Neural progenitor cell (in vitro differentiated cells): ENCODE data around the gene KMT2C. TPM values are rescaled to one million over a fixed set of nuclear protein-coding genes. Genes with fewer than 3 reads are reported as not detected.
"Not testable (repeated sequence)": the region's sequence is repeated elsewhere in the genome, so short reads cannot be mapped to it uniquely, and the experiment has no call there.

Experiments
- DNase-seq: peaks from one replicate; pipeline ENCODE4 v3.0.0-alpha.2; 2016; ENCODE audit warnings: low spot score
- H2AFZ ChIP-seq: fragments of 200-600 bp; sonication (generic); replicated peaks from 2 replicates; pipeline ENCODE4 v1.6.1; 2016; ENCODE audit warnings: antibody characterized with exemption
- H3F3A ChIP-seq: fragments of 200-600 bp; sonication (generic); 2 replicates; pipeline ENCODE4 v1.6.1; 2016; ENCODE audit warnings: antibody characterized with exemption, low read depth
- H3K27ac ChIP-seq: fragments of 200-600 bp; sonication (generic); 2 replicates; pipeline ENCODE4 v1.5.1; 2016; ENCODE audit warnings: mild to moderate bottlenecking
- H3K27me3 ChIP-seq: fragments of 200-600 bp; sonication (generic); 2 replicates; pipeline ENCODE4 v1.6.1; 2016; ENCODE audit warnings: mild to moderate bottlenecking, moderate library complexity
- H3K36me3 ChIP-seq: fragments of 200-600 bp; sonication (generic); 2 replicates; pipeline ENCODE4 v1.5.1; 2016
- H3K4me1 ChIP-seq: fragments of 200-600 bp; sonication (generic); 2 replicates; pipeline ENCODE4 v1.6.1; 2016; ENCODE audit warnings: mixed run types
- H3K4me2 ChIP-seq: fragments of 200-600 bp; sonication (generic); 2 replicates; pipeline ENCODE4 v1.6.1; 2016
- H3K4me3 ChIP-seq: fragments of 200-600 bp; sonication (generic); 2 replicates; pipeline ENCODE4 v1.5.1; 2016
- H3K79me2 ChIP-seq: fragments of 200-600 bp; sonication (generic); 2 replicates; pipeline ENCODE4 v1.6.1; 2016; ENCODE audit warnings: low read depth
- H3K9ac ChIP-seq: fragments of 200-600 bp; sonication (generic); 2 replicates; pipeline ENCODE4 v1.6.1; 2016
- H3K9me3 ChIP-seq: fragments of 200-600 bp; sonication (generic); 2 replicates; pipeline ENCODE4 v1.5.1; 2016; ENCODE audit warnings: low read depth
- H4K20me1 ChIP-seq: fragments of 200-600 bp; sonication (generic); 2 replicates; pipeline ENCODE4 v1.6.1; 2016; ENCODE audit warnings: low read depth
- H3K27ac Mint-ChIP-seq: 3 replicates; pipeline ENCODE4 v1.8.0; 2021; ENCODE audit warnings: mixed read lengths
- H3K27me3 Mint-ChIP-seq: 2 replicates; pipeline ENCODE4 v1.8.0; 2022; ENCODE audit warnings: low read depth, mild to moderate bottlenecking, inconsistent platforms, moderate library complexity, mixed read lengths; ENCODE audit not compliant: insufficient read depth
- H3K36me3 Mint-ChIP-seq: 3 replicates; pipeline ENCODE4 v1.8.0; 2021; ENCODE audit warnings: mixed read lengths
- H3K4me1 Mint-ChIP-seq: 3 replicates; pipeline ENCODE4 v1.8.0; 2021; ENCODE audit warnings: mixed read lengths
- H3K4me3 Mint-ChIP-seq: 3 replicates; pipeline ENCODE4 v1.8.0; 2021; ENCODE audit warnings: mild to moderate bottlenecking, moderate library complexity, mixed read lengths
- H3K9me3 Mint-ChIP-seq: 3 replicates; pipeline ENCODE4 v1.8.0; 2020; ENCODE audit warnings: mixed read lengths
- EZH2 ChIP-seq: fragments of 200-600 bp; sonication (generic); IDR thresholded peaks from 2 replicates; pipeline ENCODE4 v1.6.1; 2017; ENCODE audit warnings: antibody characterized with exemption, mild to moderate bottlenecking, moderate library complexity
- EZH2phosphoT487 ChIP-seq: fragments of 200-600 bp; sonication (generic); IDR thresholded peaks from 2 replicates; pipeline ENCODE4 v1.6.1; 2017; ENCODE audit warnings: antibody characterized with exemption
- total RNA-seq: library from RNA; depleted of rRNA; stranded (reverse); fragments of >200 nt; gene quantifications from 2 replicates; pipeline ENCODE4 v1.2.3, GENCODE V29; 2015; ENCODE audit warnings: low replicate concordance
- TF ChIP-seq, protein P1 (sequence below): fragments of 200-600 bp; sonication (generic); IDR thresholded peaks from 2 replicates; pipeline ENCODE4 v1.5.1; 2017; ENCODE audit warnings: antibody characterized with exemption, mild to moderate bottlenecking

The KMT2C gene
- total RNA-seq, 1 donor from 2014 or later: 26.4 TPM

DNA sequence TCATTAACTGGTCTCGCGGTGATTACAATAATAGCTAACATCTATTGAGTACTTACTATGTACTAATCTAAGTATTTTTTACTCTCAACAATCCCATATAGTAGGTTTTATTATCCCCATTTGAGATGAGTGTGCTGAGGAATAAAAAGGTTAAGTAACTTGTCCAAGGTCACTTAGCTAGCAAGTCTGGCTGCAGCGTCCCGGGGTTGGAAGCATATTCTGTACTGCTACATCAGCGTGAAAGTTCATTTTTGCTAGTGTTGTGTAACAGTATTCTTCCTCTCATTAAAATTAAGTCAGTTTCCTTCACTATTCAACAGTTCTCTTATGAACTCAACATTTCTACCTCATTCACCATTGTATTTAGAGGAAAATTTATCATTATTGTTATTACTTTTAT is 199.5 kb downstream of the KMT2C start:
- not testable (repeated sequence) for H3K27me3 Mint-ChIP-seq, H3K9me3 ChIP-seq, H3K27ac Mint-ChIP-seq, H3K9me3 Mint-ChIP-seq, H3K9ac ChIP-seq, H2AFZ ChIP-seq, H3K4me1 Mint-ChIP-seq, H3K27me3 ChIP-seq, H3F3A ChIP-seq, H3K4me1 ChIP-seq, H3K4me3 Mint-ChIP-seq, H3K79me2 ChIP-seq, H3K4me3 ChIP-seq, H4K20me1 ChIP-seq, DNase-seq, H3K4me2 ChIP-seq, H3K27ac ChIP-seq, H3K36me3 ChIP-seq
- H3K36me3 Mint-ChIP-seq: peaks cover 13% of the 10 kb centered on the region

DNA sequence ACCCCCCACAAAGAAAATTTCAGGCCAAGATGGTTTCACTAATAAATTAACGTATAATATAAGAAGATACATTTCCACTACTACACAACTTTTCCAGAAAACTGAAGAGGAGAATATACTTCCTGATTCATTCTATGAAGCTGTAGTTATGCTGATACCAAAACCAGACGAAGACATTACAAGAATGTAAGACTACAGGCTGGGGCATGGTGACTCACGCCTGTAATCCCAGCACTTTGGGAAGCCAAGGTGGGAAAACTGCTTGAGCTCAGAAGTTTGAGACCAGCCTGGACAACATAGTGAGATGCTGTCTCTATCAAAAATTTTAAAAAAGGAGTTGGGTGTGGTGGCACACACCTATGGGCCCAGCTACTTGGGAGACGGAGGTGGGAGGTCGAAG is 201.4 kb downstream of the KMT2C start:
- not testable (repeated sequence) for H3K79me2 ChIP-seq, H2AFZ ChIP-seq, H3K4me3 Mint-ChIP-seq, H3K27ac ChIP-seq, H3K4me1 ChIP-seq, H3K4me1 Mint-ChIP-seq, H3K27me3 Mint-ChIP-seq, H3K9me3 ChIP-seq, H3K9ac ChIP-seq, H3K4me2 ChIP-seq, H3K4me3 ChIP-seq, H3F3A ChIP-seq, DNase-seq, H4K20me1 ChIP-seq, H3K36me3 ChIP-seq, H3K27me3 ChIP-seq, H3K27ac Mint-ChIP-seq, H3K9me3 Mint-ChIP-seq
- peaks cover 14% of the 10 kb centered on the region for H3K36me3 Mint-ChIP-seq

DNA sequence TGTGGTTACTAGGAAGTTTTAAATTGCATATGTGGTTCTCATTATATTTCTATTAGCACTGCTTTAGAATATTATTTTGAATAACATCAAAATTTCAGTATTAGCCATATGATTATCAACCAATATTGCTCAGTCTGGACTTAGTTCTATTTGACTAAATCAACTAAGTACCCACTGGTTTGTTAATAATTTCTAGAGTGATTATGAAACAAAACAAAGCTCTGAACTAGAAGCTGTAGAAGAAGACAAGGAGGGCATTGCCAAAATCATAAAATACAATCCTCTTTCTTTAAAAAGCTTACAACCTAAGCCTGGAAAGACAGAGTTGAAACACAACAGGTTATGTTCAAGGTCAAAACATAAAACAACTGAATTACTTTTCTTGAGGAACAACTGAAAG is 204.7 kb downstream of the KMT2C start:
- Mint-ChIP-seq H3K27me3 (no peaks in the 10 kb centered on the region), H3K27ac (no peak overlapping the region), H3K36me3 (peaks cover 17% of the 10 kb centered on the region), H3K9me3 (no peaks in the 10 kb centered on the region), H3K4me3 (no peak overlapping the region), H3K4me1 (no peaks in the 10 kb centered on the region)
- Histone ChIP-seq H3K36me3 (peaks cover 13% of the 10 kb centered on the region), H3K4me2 (no peak overlapping the region), H3K9me3 (no peaks in the 10 kb centered on the region), H4K20me1 (no peaks in the 10 kb centered on the region), H3K27ac (no peak overlapping the region), H3K4me1 (no peaks in the 10 kb centered on the region), H3K4me3 (no peak overlapping the region), H3K9ac (no peak overlapping the region), H2AFZ (no peak overlapping the region), H3K27me3 (no peaks in the 10 kb centered on the region), H3K79me2 (no peaks in the 10 kb centered on the region), H3F3A (no peaks in the 10 kb centered on the region)
- no peak for DNase-seq
- TF ChIP-seq EZH2 (no peak), EZH2phosphoT487 (no peak)
- TF ChIP-seq, protein P1, sequence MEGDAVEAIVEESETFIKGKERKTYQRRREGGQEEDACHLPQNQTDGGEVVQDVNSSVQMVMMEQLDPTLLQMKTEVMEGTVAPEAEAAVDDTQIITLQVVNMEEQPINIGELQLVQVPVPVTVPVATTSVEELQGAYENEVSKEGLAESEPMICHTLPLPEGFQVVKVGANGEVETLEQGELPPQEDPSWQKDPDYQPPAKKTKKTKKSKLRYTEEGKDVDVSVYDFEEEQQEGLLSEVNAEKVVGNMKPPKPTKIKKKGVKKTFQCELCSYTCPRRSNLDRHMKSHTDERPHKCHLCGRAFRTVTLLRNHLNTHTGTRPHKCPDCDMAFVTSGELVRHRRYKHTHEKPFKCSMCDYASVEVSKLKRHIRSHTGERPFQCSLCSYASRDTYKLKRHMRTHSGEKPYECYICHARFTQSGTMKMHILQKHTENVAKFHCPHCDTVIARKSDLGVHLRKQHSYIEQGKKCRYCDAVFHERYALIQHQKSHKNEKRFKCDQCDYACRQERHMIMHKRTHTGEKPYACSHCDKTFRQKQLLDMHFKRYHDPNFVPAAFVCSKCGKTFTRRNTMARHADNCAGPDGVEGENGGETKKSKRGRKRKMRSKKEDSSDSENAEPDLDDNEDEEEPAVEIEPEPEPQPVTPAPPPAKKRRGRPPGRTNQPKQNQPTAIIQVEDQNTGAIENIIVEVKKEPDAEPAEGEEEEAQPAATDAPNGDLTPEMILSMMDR: no peak

DNA sequence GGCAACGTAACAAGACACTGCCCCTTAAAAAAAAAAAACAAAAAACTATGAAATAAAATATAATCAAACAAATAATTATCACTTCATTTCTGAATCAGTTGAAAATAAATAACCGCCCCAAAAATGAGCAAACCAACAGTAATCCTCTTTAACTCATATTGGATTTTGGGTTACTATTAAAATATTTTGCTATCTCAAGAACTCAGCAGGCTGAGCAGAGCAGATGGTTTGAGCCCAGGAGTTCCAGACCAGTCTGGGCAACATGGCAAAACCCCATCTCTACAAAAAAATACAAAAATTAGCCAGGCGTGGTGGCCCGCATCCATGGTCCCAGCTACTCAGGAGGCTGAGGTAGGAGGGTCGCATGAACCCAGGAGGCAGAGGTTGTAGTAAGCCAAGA is 216.2 kb downstream of the KMT2C start:
- H3K4me2 ChIP-seq, H3K79me2 ChIP-seq, H3K9ac ChIP-seq, H3K27me3 ChIP-seq, DNase-seq, H3K27me3 Mint-ChIP-seq, H2AFZ ChIP-seq, H3K4me1 ChIP-seq, H3K4me3 Mint-ChIP-seq, H3F3A ChIP-seq, H4K20me1 ChIP-seq, H3K27ac Mint-ChIP-seq, H3K4me1 Mint-ChIP-seq, H3K27ac ChIP-seq, H3K4me3 ChIP-seq, H3K9me3 Mint-ChIP-seq, H3K9me3 ChIP-seq, H3K36me3 ChIP-seq: not testable (repeated sequence)
- peaks cover 21% of the 10 kb centered on the region for H3K36me3 Mint-ChIP-seq

DNA sequence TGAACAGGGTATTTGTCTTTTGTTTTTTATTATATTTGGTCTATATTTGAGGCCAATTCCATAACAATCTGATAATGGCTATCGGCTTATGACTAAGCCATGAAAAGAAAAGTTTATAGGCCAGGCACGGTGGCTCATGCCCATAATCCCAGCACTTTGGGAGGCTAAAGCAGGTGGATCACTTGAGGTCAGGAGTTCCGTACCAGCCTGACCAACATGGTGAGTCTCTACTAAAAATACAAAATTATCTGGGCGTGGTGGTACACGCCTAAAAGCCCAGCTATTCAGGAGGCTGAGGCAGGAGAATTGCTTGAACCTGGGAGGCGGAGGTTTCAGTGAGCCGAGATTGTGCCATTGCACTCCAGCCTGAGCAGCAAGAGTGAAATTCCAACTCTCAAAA is 227.0 kb downstream of the KMT2C start:
- H3F3A ChIP-seq, H3K27ac Mint-ChIP-seq, H3K27me3 ChIP-seq, H3K4me3 ChIP-seq, H3K27me3 Mint-ChIP-seq, H3K27ac ChIP-seq, DNase-seq, H2AFZ ChIP-seq, H3K4me3 Mint-ChIP-seq, H3K4me1 ChIP-seq, H3K9ac ChIP-seq, H3K79me2 ChIP-seq, H3K9me3 ChIP-seq, H4K20me1 ChIP-seq, H3K4me2 ChIP-seq, H3K4me1 Mint-ChIP-seq, H3K36me3 ChIP-seq: not testable (repeated sequence)
- peaks cover 26% of the 10 kb centered on the region for H3K36me3 Mint-ChIP-seq
- peaks cover 10% of the 10 kb centered on the region for H3K9me3 Mint-ChIP-seq

DNA sequence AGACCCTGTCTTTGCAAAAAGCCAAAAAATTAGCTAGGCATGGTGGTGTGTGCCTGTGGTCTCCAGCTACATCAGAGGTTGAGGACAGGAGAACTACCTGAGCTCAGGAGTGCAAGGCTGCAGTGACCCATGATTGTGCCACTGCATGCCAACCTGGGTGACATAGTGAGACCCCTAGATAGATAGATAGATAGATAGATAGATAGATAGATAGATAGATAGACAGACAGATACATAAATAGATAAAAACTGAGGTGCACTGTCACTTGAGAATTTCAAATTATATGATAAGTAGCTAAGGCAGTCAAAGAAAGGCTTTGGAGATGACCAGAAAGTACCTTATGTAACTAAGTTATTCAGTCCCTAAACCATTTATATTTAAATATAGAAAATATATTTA is 231.4 kb downstream of the KMT2C start:
- H3K4me3 ChIP-seq, H3F3A ChIP-seq, H3K27me3 ChIP-seq, H3K9ac ChIP-seq, H3K4me1 Mint-ChIP-seq, H3K27me3 Mint-ChIP-seq, H3K9me3 Mint-ChIP-seq, H3K4me3 Mint-ChIP-seq, H3K79me2 ChIP-seq, H3K9me3 ChIP-seq, H3K4me1 ChIP-seq, H3K4me2 ChIP-seq, H3K36me3 ChIP-seq, H3K27ac Mint-ChIP-seq, DNase-seq, H2AFZ ChIP-seq, H4K20me1 ChIP-seq, H3K27ac ChIP-seq: not testable (repeated sequence)
- H3K36me3 Mint-ChIP-seq: peaks cover 13% of the 10 kb centered on the region
